DMS153 treated with DMSO at 0.1 percent for 48 hours (cell line): Measurements from ENCODE around the gene TMA7.

ENCODE experiments used
- DNase-seq: peaks from one replicate; lab custom pipeline; 2025; ENCODE audit not compliant: unreplicated experiment; lab: John Stamatoyannopoulos, UW

TMA7 gene

GRCh38 chr3:48408823-48409281, 31.2 kb upstream of the TMA7 start:
- no peak for DNase-seq

- DNase-seq: no peak
These were observed 30.5 kb upstream of the TMA7 start for GRCh38 chr3:48409291-48410201.

GRCh38 chr3:48410205-48411040, 29.6 kb upstream of the TMA7 start:
- DNase-seq: no peak

- no peak for DNase-seq
These were observed 28.9 kb upstream of the TMA7 start for GRCh38 chr3:48411041-48411588.

- DNase-seq: no peak
These were observed 28.3 kb upstream of the TMA7 start for GRCh38 chr3:48411606-48412374.

DNA sequence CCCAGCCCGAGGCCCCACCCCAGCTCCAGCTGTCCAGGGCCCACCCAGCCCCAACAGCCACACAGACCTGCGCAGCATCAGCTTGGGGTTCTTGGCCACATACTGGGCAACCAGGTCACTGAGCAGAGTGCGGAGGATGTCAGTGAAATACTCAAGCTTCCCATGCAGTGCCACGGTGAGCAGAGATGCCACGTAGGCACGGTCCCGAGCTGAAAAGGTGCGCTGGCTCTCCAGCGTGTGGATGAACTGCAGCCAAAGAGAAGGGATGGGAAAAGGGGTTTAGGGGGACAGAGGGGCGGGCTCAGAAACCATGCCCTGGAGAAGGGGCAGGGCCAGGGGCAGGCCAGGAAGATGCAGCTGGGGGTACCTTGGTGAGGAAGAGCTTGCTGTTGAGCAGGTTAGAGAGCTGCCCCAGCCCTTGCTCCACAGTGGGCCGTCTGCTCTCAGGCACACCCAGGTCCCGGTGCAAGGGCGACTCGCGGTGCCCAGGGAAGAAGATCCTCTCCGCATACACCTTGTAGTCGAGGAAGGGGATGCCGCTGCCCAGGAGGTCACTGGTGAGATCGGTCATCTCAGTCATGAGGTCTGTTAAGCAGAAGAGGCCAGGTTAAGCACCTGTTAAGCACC, 27.6 kb upstream of the TMA7 start:
- DNase-seq: no peak

DNA sequence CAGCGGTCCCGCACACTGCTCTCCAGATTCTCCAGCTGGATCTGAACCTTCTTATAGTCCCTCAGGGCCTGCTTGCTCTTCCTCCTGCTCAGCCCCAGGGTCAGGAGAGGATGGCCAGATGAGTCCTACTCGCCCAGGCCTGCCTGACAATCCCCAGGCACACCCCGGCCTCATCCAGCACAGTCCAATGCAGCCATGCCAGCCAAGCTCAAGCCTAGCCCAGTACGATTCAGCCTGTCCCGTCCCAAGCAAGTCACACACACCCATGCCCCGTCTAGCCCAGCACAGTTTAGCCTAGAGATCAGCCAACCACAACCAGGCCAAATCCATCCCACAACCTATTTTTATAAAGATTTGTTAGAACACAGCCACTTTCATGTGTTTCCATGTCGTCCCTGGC, 27.0 kb upstream of the TMA7 start:
- DNase-seq: no peak

- DNase-seq: no peak
These were observed 26.4 kb upstream of the TMA7 start for GRCh38 chr3:48413611-48414010.

- DNase-seq: no peak
These were observed 25.4 kb upstream of the TMA7 start for GRCh38 chr3:48414376-48415250.

DNA sequence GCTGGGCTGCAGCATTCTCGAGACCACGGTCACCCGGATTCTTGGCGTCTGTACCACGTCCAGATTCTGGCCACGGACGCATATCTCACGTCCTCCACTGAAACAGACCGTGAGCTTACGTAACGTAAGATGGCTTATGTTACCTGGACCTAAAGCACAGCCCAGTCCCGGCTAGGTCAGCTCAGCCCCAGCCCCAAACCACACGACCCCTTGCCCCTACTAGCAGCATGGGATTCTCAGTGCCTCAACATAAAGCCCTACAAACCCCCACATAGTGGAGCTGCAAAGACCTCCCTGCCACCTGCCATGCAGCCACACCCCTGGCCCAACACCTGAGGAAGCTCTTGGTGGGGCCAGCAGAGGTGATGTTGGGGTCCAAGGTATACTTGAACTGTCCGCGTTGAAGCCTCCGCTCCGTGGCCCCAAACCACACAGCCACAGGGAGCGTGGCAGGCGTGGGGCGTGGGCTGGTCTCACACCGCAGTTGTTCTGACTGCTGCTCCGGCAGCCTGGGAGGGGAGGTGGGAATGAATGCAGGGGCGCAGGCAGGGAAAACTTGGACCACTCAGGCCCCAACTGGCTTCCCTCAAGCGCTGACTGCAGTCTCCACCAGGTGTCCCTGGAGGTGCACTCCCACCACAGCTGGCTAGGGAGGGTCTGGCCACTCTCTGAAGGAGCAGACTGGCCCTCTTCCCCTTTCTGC, 24.7 kb upstream of the TMA7 start:
- no peak for DNase-seq

- DNase-seq: no peak
These were observed 24.0 kb upstream of the TMA7 start for GRCh38 chr3:48416091-48416505.

GRCh38 chr3:48416546-48416945, 23.5 kb upstream of the TMA7 start:
- no peak for DNase-seq

- DNase-seq: no peak
These were observed 22.4 kb upstream of the TMA7 start for GRCh38 chr3:48417529-48418108.

GRCh38 chr3:48418140-48418539, 21.9 kb upstream of the TMA7 start:
- DNase-seq: no peak

GRCh38 chr3:48418651-48419050, 21.4 kb upstream of the TMA7 start:
- no peak for DNase-seq

DNA sequence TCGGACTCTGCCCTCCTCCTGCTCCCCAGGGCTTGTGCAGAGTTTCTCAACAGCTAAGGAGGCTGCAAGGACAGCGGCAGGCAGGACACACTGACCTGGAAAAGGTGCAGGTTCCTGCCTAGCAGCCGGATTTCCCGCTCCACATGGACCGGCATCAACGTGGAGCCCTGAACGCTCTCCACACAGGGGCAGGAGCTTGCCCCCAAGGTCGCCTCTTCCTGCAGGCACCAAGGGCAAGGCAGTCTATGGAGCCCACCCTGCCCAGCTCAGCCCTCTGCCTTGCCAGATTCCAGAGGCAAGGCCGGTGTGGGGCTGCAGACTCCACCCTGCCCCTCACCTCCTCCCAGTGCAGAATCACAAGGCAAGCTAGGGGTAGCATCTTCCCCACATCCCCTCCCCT, 20.9 kb upstream of the TMA7 start:
- DNase-seq: no peak

- no peak for DNase-seq
These were observed 20.5 kb upstream of the TMA7 start for GRCh38 chr3:48419597-48419996.

DNA sequence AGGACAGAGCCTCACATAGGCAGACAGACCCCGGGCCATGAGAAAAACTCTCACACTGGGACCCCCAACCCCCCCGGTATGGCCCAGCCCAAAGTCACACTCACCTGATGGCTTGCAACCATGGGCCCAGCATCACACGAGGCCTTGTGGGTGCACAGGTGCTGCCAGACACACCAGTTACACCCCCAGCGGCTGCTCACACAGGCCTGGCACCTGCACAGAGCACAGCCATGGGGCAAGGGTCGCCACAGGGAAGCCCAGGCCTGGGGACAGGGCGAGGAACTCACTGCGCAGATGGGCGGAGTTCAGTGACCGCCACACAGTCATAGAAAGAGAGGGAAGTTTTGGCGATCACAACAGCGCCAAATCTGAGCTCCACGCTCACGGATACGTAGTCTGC, 19.5 kb upstream of the TMA7 start:
- DNase-seq: no peak

DNA sequence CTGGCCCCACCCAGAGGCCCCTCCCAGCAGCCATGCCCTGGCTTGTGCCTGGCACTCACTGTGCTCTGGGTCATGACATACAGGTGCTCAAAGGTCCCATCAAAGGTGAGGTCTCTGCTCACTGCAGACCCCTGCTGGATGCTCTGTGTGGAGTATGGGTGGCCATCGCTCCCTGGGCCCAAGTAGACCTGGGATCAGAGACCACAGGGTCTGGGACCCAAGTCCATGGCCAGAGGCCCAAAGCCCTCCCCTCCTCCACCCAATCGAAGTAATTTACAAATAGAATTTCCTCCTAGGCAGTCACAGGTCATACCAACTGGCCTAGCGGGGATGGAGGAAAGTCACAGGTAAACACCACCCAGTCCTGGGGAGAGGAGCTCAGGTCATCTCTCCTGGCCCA, 17.8 kb upstream of the TMA7 start:
- DNase-seq: no peak
